NCI-H1417 (cell line): ENCODE results near the gene THBS1.

Experiments used
- DNase-seq, 3 experiments: peaks; one replicate each; lab custom pipeline; 2025; lab: John Stamatoyannopoulos, UW

Gene THBS1

GRCh38 chr15:39580485-39581241 lies at the start of gene THBS1:
THBS1 (plus strand) TSS chr15:39581079; CDS start chr15:39581858, 779 bp downstream.
- peak in 2 of 3 experiments; percentile 60 for DNase-seq

DNA sequence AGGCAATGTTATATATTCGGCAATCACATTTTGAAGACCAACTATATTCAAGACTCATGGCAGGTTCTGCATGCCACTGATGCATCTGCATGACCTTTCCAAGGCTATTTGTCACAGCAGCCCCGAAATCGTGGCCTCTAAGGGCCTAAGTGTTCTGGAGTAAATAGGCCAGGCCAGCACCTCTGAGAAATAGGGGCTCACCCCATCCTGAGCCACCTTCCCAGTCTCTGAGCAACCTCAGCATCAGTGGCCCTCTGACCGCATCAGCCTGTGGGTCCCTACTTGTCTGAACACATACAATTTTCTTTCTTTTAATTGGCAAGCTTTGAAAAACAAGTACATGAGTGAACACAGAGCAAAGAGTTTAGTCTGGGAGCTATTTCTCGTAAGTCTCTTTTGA lies 45.9 kb upstream of the THBS1 start:
- DNase-seq, result no peak

GRCh38 chr15:39535466-39535865 lies 45.4 kb upstream of the THBS1 start:
- DNase-seq, result no peak

- no peak for DNase-seq
Measured at GRCh38 chr15:39538936-39539335, 41.9 kb upstream of the THBS1 start.

- no peak for DNase-seq
Measured at GRCh38 chr15:39539466-39539865, 41.4 kb upstream of the THBS1 start.

GRCh38 chr15:39539973-39540558 lies 40.8 kb upstream of the THBS1 start:
- DNase-seq, result no peak

DNA sequence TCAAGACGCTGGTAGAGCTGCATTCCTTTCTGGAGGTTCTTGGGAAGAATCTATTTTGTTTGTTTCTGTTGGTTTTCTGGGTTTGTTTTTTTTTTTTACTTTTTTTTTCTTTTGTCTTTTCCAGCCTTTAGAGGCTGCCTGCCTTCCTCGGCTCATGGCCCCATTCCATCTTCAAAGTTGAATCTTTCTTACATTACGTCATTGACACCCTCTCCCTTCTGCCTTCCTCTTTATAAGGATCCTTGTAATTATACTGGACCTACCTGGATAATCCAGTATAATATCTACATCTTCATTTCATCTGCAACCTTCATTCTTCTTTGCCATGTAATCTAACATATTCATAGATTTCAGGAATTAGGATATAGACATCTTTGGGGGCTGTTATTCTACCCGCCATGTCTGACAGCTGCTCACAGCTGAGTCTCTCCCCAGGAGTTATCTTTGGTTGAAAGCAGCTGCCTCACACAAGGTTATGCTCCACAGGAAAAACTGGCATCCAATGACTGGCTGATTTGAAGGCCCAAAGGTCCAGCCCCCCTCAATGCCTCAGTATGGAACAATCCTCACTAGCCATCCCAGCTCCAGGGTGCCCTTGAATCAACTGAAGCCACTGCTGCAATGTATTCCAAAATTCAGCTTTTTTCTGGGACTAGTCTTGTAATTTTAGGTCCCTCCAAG lies 38.4 kb upstream of the THBS1 start:
- DNase-seq, result no peak

- no peak for DNase-seq
Measured at GRCh38 chr15:39543651-39544050, 37.2 kb upstream of the THBS1 start.

GRCh38 chr15:39546842-39547241 lies 34.0 kb upstream of the THBS1 start:
- no peak for DNase-seq

GRCh38 chr15:39548561-39548960 lies 32.3 kb upstream of the THBS1 start:
- DNase-seq, result no peak

DNA sequence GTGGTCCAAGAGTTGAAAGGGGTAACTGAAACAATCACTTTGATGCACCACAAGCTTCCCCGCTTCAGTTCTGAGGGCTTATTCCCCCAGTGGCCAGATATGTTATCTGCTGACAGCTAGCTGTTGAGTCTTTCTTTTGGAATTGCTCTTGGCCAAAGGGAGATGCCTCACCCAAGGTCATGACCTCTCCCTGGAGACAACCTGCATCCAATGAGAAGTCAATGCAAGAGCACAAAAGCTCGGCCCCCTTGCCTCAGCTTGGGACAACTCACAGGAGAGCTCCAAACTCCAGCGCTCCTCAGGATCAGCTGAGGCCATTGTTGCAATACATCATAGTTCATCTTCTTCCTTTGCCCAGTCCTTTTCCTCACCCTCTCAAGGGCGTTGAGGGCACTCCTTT lies 31.0 kb upstream of the THBS1 start:
- DNase-seq, result no peak

GRCh38 chr15:39551476-39551875 lies 29.4 kb upstream of the THBS1 start:
- no peak for DNase-seq

- no peak for DNase-seq
Measured at GRCh38 chr15:39552556-39552955, 28.3 kb upstream of the THBS1 start.

DNA sequence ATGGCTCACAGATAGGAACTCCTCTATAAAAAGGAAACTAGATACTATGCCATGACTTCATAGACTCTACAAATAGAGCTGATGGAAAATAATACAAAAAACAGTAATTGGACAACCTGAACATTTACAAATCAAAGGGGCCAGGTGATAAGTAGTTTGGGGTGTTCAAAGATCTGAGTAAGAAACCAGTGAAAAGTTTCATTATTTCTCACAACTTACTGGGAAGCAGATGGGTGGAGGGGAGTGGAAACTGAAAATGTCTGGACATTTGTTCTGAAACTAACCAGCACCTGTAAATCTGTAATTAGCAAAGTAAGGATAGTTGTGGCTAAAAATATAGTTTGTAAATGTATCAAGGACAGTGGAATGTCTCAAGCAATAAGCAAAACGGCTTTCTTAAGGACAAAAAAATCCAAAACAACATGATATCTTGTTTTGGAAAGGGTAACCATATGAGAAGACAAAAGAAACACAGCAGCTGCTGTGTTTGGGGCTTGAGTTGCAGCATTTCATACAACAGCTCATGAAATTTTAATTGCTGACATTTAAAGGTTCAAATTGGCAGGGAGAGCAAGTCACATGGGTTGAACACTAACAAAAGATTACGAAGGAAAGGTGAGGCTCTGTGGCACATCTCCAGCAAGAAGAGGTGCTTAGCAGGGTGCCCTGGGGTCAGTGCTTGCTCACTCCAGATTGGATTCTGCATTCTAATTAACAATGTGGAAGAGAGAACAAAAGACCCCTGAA lies 26.8 kb upstream of the THBS1 start:
- peak; percentile 8 to 68 (median 32) for DNase-seq

- peak in 1 of 3 experiments; percentile 1 for DNase-seq
Measured at GRCh38 chr15:39554746-39555387, 26.0 kb upstream of the THBS1 start.

- DNase-seq, result no peak
Measured at GRCh38 chr15:39555885-39556284, 25.0 kb upstream of the THBS1 start.

DNA sequence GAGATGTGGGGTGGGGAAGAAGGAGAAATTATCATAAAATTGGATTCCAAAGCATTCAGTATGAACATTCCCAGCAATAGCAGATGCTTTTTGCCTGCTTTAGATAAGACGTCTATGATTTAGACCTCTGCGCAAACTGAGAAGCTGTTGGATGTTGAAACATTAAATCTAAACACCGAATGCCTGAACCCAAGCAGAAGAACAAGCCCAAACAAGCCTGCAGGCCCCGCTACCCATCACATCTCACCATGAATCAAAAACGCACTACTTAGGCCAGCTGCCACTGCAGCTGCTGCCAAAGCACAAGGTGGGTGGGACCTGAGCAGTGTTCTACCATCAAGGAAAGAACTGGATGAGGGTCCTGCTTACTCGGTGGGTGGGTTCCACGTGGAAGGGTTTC lies 24.4 kb upstream of the THBS1 start:
- DNase-seq, result peak in 2 of 3 experiments; percentile 24 to 36

DNA sequence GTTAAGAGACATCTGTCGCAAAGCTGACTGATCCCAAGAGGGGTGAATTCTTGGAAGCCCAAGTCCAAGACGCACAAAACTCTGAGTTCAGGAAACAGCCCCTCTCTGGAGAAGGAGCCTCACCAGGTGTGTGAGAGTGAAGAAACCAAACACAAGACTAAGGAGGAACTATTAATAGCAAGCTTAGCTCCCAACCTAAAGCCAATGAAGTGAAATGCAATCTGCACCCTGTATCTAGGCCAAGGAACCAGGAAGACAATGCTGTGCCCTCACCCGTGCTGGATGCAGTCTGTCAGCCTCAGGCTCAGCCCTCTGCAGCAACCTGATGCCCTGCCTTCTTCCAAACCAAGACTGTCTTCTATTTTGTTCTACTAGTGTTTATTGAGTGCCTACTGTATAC lies 22.5 kb upstream of the THBS1 start:
- no peak for DNase-seq

DNA sequence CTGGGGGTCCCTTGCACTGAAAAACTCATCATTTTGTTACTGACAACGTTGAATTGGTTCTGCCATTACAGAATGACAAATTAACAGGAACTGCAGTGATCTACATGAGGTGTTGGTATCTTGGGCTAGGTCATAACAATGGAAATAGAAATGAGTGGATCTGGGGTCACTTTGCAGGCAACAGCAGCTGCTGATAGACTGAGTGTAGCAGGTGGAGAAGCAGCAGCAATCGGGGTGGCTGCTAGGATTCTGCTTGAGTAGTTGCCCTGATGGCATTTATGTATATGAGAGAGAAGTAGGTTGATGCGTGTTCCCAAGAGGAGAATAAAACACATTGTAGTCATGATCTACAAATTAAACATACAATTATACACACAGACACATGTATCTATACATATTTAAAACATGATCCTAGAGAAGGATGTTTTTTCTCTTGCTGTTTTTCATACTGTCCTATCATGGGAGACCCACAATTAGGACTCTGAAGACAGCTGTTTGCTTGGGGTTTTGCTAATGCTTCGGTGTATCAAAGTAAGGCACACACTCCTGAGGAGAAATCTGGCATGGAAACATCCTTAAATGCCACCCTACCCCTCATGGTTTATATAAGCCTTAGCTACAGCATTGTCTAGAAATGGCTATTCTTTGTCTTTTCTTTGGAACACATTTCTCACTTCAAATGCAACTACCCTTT lies 15.8 kb upstream of the THBS1 start:
- no peak for DNase-seq

DNA sequence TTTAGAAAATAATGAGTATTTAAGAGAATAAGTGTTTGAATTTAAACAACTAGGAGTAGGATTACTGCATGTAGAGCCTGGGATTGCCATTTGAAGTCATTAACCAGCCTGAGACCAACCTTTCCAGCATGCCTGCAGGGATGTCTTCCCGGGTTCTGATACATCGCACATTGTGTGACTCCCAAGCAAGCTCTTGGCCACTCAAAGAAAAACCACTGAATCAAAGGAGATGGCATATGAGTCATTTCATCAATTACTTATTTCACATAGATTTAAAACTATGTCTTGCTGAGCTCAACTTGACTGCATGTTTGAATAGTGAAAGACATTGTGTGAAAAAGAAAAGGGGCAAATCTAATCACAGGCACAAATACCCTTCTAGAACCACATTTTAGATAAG lies 15.0 kb upstream of the THBS1 start:
- no peak for DNase-seq

DNA sequence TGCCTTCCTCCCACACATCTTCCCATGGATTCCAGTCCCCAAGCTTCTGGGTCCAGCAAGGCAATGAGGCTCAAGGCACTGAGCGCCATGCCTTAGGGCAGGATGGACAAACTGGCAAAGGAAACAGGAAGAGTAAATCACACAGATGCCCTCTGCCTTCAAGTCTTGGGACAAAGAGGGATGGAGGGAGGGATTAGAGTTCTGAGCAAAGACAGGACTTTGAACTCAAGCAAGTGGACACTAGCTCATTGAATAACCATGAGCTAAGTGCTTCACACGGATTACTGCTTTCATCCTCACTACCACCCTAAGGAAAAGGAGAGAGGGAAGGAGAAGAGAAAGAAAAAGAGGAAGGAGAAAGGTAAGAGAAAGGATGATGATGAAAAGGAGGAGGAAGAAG lies 7.6 kb upstream of the THBS1 start:
- no peak for DNase-seq
